Liver (tissue), 3 donors: ENCODE data around the gene TBC1D14.

Source experiments
- FOXA1 ChIP-seq: IDR thresholded peaks from 2 replicates; pipeline ENCODE4 v1.6.1; 2016; ENCODE audit warnings: antibody characterized with exemption
- JUND ChIP-seq, 2 donors: IDR thresholded peaks; 2 replicates each; pipeline ENCODE4 v1.6.1; 2016; ENCODE audit warnings: antibody characterized with exemption in 2 of 2
- MAX ChIP-seq: IDR thresholded peaks from 2 replicates; pipeline ENCODE4 v1.6.1; 2016; ENCODE audit warnings: antibody characterized with exemption
- TF ChIP-seq, protein P1 (sequence below): fragments of 150-350 bp; IDR thresholded peaks from 2 replicates; pipeline ENCODE4 v1.5.1; 2017; ENCODE audit warnings: improper control_type of control experiment, low read depth, low read length; ENCODE audit not compliant: missing input control
- donor health status: healthy.
- donor health status: healthy.

DNA sequence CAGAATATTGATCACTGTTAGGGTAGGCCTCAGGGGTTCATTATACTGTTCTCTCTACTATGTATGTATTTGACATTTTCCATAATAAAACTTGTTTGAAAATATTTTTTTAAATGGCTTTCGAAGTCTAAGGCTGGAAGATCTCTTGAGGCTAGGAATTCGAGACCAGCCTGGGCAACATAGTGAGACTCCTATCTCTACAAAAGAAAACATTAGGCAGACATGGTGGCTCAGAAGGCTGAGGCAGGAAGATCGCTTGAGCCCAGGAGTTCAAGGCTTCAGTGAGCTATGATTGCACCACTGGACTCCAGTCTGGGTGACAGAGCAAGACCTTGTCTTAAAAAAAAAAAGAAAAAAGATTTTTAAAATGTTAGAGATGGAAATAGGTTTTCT is 15.5 kb upstream of the TBC1D14 start:
- TF ChIP-seq, protein P1, sequence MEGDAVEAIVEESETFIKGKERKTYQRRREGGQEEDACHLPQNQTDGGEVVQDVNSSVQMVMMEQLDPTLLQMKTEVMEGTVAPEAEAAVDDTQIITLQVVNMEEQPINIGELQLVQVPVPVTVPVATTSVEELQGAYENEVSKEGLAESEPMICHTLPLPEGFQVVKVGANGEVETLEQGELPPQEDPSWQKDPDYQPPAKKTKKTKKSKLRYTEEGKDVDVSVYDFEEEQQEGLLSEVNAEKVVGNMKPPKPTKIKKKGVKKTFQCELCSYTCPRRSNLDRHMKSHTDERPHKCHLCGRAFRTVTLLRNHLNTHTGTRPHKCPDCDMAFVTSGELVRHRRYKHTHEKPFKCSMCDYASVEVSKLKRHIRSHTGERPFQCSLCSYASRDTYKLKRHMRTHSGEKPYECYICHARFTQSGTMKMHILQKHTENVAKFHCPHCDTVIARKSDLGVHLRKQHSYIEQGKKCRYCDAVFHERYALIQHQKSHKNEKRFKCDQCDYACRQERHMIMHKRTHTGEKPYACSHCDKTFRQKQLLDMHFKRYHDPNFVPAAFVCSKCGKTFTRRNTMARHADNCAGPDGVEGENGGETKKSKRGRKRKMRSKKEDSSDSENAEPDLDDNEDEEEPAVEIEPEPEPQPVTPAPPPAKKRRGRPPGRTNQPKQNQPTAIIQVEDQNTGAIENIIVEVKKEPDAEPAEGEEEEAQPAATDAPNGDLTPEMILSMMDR = no peak
- no peak for TF ChIP-seq FOXA1
- TF ChIP-seq MAX = no peak
- TF ChIP-seq JUND (IDR thresholded peaks at IDR 0.05) = no peak
